CD14-positive monocyte (primary cell): ENCODE results near the gene SLIT3. TPM values are rescaled to one million over a fixed set of nuclear protein-coding genes. Genes with fewer than 3 reads are reported as not detected.
A peak's percentile ranks its signal among the peaks of the same experiment; 100 is the strongest.

Experiments used
- DNase-seq, 3 donors: peaks; one replicate each; pipeline ENCODE4 v3.0.0-alpha.2; 2011 to 2022
- H2AFZ ChIP-seq: 2 replicates; pipeline ENCODE4 v1.6.0; 2012; ENCODE audit warnings: mild to moderate bottlenecking, low read depth, low read length, inconsistent platforms; ENCODE audit not compliant: insufficient read depth, poor library complexity, severe bottlenecking
- H3K27ac ChIP-seq, 2 donors: 1 replicate in 1 of 2; 2 replicates in 1 of 2; pipeline ENCODE4 v1.5.1; 2012 to 2013; ENCODE audit warnings: low read length in 2 of 2, control low read depth in 1 of 2, inconsistent platforms in 1 of 2, low read depth in 1 of 2, mild to moderate bottlenecking in 1 of 2
- H3K27me3 ChIP-seq, 2 donors: one replicate each; pipeline versions ENCODE4 v1.6.0 to v1.6.1; 2011 to 2013; ENCODE audit warnings: low read length in 2 of 2; ENCODE audit not compliant: control insufficient read depth in 2 of 2, insufficient read depth in 2 of 2
- H3K36me3 ChIP-seq, 2 donors: replicated peaks in 1 of 2; 1 replicate in 1 of 2; 2 replicates in 1 of 2; pipeline versions ENCODE4 v1.5.1 to v1.6.1; 2012 to 2013; ENCODE audit warnings: low read length in 2 of 2, control low read depth in 1 of 2, inconsistent platforms in 1 of 2, mild to moderate bottlenecking in 1 of 2; ENCODE audit not compliant: insufficient read depth in 2 of 2, control insufficient read depth in 1 of 2
- H3K4me1 ChIP-seq, 2 donors: 1 replicate in 1 of 2; 2 replicates in 1 of 2; pipeline versions ENCODE4 v1.5.1 to v1.6.1; 2012 to 2013; ENCODE audit warnings: low read length in 2 of 2, control low read depth in 1 of 2, inconsistent platforms in 1 of 2, mild to moderate bottlenecking in 1 of 2, moderate library complexity in 1 of 2; ENCODE audit not compliant: insufficient read depth in 2 of 2, control insufficient read depth in 1 of 2
- H3K4me2 ChIP-seq: replicated peaks from 2 replicates; pipeline ENCODE3; 2012; ENCODE audit warnings: low read length, moderate library complexity, mild to moderate bottlenecking; ENCODE audit not compliant: poor library complexity, severe bottlenecking; ENCODE audit errors: extremely low read depth
- H3K4me3 ChIP-seq, 3 experiments: fragments of 200-600 bp in 1 of 3; sonication (generic) in 1 of 3; replicated peaks in 1 of 3; 1 replicate in 2 of 3; 2 replicates in 1 of 3; pipeline ENCODE4 v1.5.1; 2011 to 2013; ENCODE audit warnings: low read length in 3 of 3, mild to moderate bottlenecking in 3 of 3, control low read depth in 2 of 3, low read depth in 2 of 3, inconsistent platforms in 1 of 3, moderate library complexity in 1 of 3
- H3K79me2 ChIP-seq: 2 replicates; pipeline ENCODE4 v1.6.0; 2012; ENCODE audit warnings: mild to moderate bottlenecking, control low read depth, inconsistent platforms, low read length, moderate library complexity; ENCODE audit not compliant: insufficient read depth
- H3K9ac ChIP-seq: 2 replicates; pipeline ENCODE4 v1.6.0; 2017; ENCODE audit warnings: low read length, mild to moderate bottlenecking; ENCODE audit not compliant: insufficient read depth, poor library complexity, severe bottlenecking
- H3K9me3 ChIP-seq, 2 donors: replicated peaks in 1 of 2; 1 replicate in 1 of 2; 2 replicates in 1 of 2; pipeline versions ENCODE4 v1.5.1 to v1.6.1; 2012 to 2013; ENCODE audit warnings: low read length in 2 of 2, control low read depth in 1 of 2; ENCODE audit not compliant: control insufficient read depth in 1 of 2, insufficient read depth in 1 of 2
- H4K20me1 ChIP-seq: 2 replicates; pipeline ENCODE4 v1.6.0; 2012; ENCODE audit warnings: mild to moderate bottlenecking, low read length, control low read depth, moderate library complexity; ENCODE audit not compliant: insufficient read depth
- H3K27ac Mint-ChIP-seq, 7 donors: one replicate each; pipeline ENCODE4 v1.8.0; 2020; ENCODE audit warnings: mild to moderate bottlenecking in 7 of 7, mixed read lengths in 7 of 7, moderate library complexity in 6 of 7, inconsistent platforms in 2 of 7
- H3K27me3 Mint-ChIP-seq, 3 donors: one replicate each; pipeline ENCODE4 v1.8.0; 2021 to 2022; ENCODE audit warnings: low read depth in 3 of 3, mild to moderate bottlenecking in 3 of 3, mixed read lengths in 3 of 3, moderate library complexity in 3 of 3, inconsistent platforms in 1 of 3
- H3K36me3 Mint-ChIP-seq, 2 donors: one replicate each; pipeline ENCODE4 v1.8.0; 2020; ENCODE audit warnings: mixed read lengths in 2 of 2, inconsistent platforms in 1 of 2, mild to moderate bottlenecking in 1 of 2
- H3K4me1 Mint-ChIP-seq: one replicate; pipeline ENCODE4 v1.8.0; 2020; ENCODE audit warnings: mild to moderate bottlenecking, mixed read lengths
- H3K4me3 Mint-ChIP-seq, 2 donors: one replicate each; pipeline ENCODE4 v1.8.0; 2020; ENCODE audit warnings: mild to moderate bottlenecking in 2 of 2, mixed read lengths in 2 of 2, moderate library complexity in 1 of 2
- H3K9me3 Mint-ChIP-seq, 7 donors: one replicate each; pipeline ENCODE4 v1.8.0; 2020 to 2022; ENCODE audit warnings: mixed read lengths in 7 of 7, mild to moderate bottlenecking in 6 of 7, moderate library complexity in 6 of 7, inconsistent platforms in 2 of 7
- CTCF ChIP-seq: fragments of 200-600 bp; IDR thresholded peaks from one replicate; pipeline ENCODE4 v1.8.0; 2022; ENCODE audit warnings: antibody characterized with exemption, mild to moderate bottlenecking
- WGBS: methylation state at CpG from one replicate; pipeline ENCODE4 v1.1.5; 2013; ENCODE audit warnings: missing lambda C conversion rate; ENCODE audit not compliant: insufficient coverage; 5-methylcytosine and 5-hydroxymethylcytosine counted together
- intact Hi-C, 2 donors: fragments of 100-400 bp; cut with micrococcal nuclease; formaldehyde crosslinking; loops; one replicate each; pipeline versions ENCODE4 v1.15.0 to v1.15.1; 2023
- polyA plus RNA-seq, 3 donors: library from polyadenylated mRNA; depleted of rRNA in 1 of 3; unstranded in 2 of 3; stranded (reverse) in 1 of 3; fragments of 300-500 nt in 2 of 3; fragments of >200 nt in 1 of 3; fragmentation: Illumina TruSeq in 2 of 3; gene quantifications; 1 replicate in 2 of 3; 2 replicates in 1 of 3; pipeline ENCODE4 v1.2.3, GENCODE V29; 2012 to 2021

Gene SLIT3
- polyA plus RNA-seq, 3 donors: not detected

GRCh38 chr5:169302491-169303118, 1.7 kb upstream of the SLIT3 start:
- no peak overlapping the region for H3K4me2 ChIP-seq
- H3K27me3 Mint-ChIP-seq: peaks cover 40 to 46% (median 44%) of the 10 kb centered on the region in 3 donors
- peak; percentile 90 for TF ChIP-seq CTCF

GRCh38 chr5:169301986-169302385, 1.0 kb upstream of the SLIT3 start:
- intact Hi-C loops: loop anchor here in 1 of 2 donors (5.0 kb wide), 1 partner anchor 625 kb away; no protein-coding TSS in a partner anchor
- peak overlapping the region in 1 of 2 donors; percentile 81 for H3K4me3 Mint-ChIP-seq
- Histone ChIP-seq H3K4me1 (no peaks in the 10 kb centered on the region), H3K36me3 (no peaks in the 10 kb centered on the region), H4K20me1 (no peaks in the 10 kb centered on the region), H2AFZ (no peak overlapping the region), H3K79me2 (no peaks in the 10 kb centered on the region), H3K9me3 (peaks cover 0 to 10% of the 10 kb centered on the region in 2 donors), H3K4me3 (no peak overlapping the region), H3K27me3 (peaks cover 13 to 29% of the 10 kb centered on the region in 2 donors), H3K9ac (no peak overlapping the region), H3K4me2 (no peak overlapping the region), H3K27ac (no peak overlapping the region)
- H3K4me1 Mint-ChIP-seq: peaks cover 2% of the 10 kb centered on the region
- H3K27ac Mint-ChIP-seq: no peak overlapping the region
- H3K9me3 Mint-ChIP-seq: peaks cover 0 to 5% (median 0%) of the 10 kb centered on the region in 7 donors
- no peak for TF ChIP-seq CTCF
- peaks cover 40 to 49% (median 44%) of the 10 kb centered on the region in 3 donors for H3K27me3 Mint-ChIP-seq
- DNase-seq: no peak
- H3K36me3 Mint-ChIP-seq: no peaks in the 10 kb centered on the region
- WGBS: 4% methylated on average over 7 of the region's 12 CpGs

More at GRCh38 chr5:169302491-169303118, 1.7 kb upstream of the SLIT3 start:
- no peaks in the 10 kb centered on the region for H4K20me1 ChIP-seq
- no peaks in the 10 kb centered on the region for H3K79me2 ChIP-seq
- Mint-ChIP-seq H3K9me3 (peaks cover 0 to 5% (median 0%) of the 10 kb centered on the region in 7 donors), H3K27ac (no peak overlapping the region), H3K4me1 (peaks cover 2% of the 10 kb centered on the region), H3K4me3 (peak overlapping the region in 1 of 2 donors; percentile 81), H3K36me3 (no peaks in the 10 kb centered on the region)
- no peak overlapping the region for H2AFZ ChIP-seq
- intact Hi-C loops: loop anchor here in 1 of 2 donors (5.0 kb wide), 1 partner anchor 625 kb away; no protein-coding TSS in a partner anchor
- no peak overlapping the region for H3K9ac ChIP-seq
- WGBS: 20% methylated on average over 15 of the region's 17 CpGs
- no peak overlapping the region for H3K27ac ChIP-seq
- H3K4me3 ChIP-seq: no peak overlapping the region
- peaks cover 0 to 10% of the 10 kb centered on the region in 2 donors for H3K9me3 ChIP-seq
- H3K4me1 ChIP-seq: no peaks in the 10 kb centered on the region
- H3K36me3 ChIP-seq: no peaks in the 10 kb centered on the region
- peaks cover 13 to 29% of the 10 kb centered on the region in 2 donors for H3K27me3 ChIP-seq
- DNase-seq: peak; percentile 1 to 30 (median 9)
